B cell (primary cell): Measurements from ENCODE around the gene ARHGEF17.

Experiments
- CTCF ChIP-seq: fragments of 200-600 bp; IDR thresholded peaks from one replicate; pipeline ENCODE4 v1.8.0; 2022; ENCODE audit warnings: antibody characterized with exemption, mild to moderate bottlenecking
- EZH2 ChIP-seq: IDR thresholded peaks from 2 replicates; pipeline ENCODE4 v1.6.1; 2012; ENCODE audit warnings: borderline replicate concordance, low read depth, mild to moderate bottlenecking, moderate library complexity, low read length; ENCODE audit not compliant: insufficient read depth, poor library complexity, severe bottlenecking

- TF ChIP-seq CTCF (no peak), EZH2 (no peak)
These were observed 74.7 kb downstream of the ARHGEF17 start for GRCh38 chr11:73382747-73383146.
